A204.1 (cell line): ENCODE data around the gene LEMD1.

Source experiments
- FAIRE-seq: peaks from 2 replicates; lab custom pipeline; 2012; peaks lifted over from hg19 to GRCh38; lab: Jason Lieb, UNC

The LEMD1 gene

DNA sequence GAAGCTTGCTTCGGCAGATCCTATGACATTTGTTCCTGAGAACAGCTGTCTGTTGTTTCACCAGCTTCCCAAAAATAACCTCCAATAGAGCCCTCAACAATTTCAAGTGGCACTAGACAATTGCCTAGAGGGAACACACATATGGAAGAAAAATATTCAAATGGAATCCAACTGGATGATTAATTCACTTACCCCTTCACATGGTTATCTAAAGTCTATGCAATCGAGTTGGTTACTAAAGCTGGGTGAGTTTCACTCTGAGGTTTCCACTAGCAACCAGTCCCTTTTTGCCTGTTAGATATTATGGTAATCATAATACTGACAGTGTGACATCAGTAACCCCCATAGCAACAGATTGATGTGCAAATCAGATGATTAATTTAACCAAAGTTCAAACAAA lies at the start of gene LEMD1:
Gene LEMD1 (minus strand): TSS at position 259 of the 400 bp plus-strand sequence. CDS start 1,520 bp downstream, outside the sequence.
- no peak for FAIRE-seq

DNA sequence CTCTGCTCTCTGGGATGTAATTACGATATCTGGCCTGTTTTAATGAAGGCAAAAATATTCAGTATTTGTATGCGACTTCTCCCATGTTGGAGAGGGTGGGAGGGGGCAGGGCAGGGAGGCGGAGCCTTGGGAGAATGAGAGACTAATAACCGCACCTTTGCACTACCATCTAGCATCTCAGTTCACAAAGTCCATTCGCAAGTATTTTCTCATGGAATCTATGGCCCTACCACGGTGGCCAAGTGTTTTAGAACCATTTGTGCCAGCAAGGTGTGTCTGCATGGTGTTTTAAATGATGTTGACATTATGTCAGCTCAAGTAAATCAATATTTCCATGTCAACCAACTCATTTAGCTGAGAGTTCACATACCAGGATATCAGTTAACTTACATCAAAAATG lies 48.3 kb upstream of the LEMD1 start:
- FAIRE-seq = no peak

DNA sequence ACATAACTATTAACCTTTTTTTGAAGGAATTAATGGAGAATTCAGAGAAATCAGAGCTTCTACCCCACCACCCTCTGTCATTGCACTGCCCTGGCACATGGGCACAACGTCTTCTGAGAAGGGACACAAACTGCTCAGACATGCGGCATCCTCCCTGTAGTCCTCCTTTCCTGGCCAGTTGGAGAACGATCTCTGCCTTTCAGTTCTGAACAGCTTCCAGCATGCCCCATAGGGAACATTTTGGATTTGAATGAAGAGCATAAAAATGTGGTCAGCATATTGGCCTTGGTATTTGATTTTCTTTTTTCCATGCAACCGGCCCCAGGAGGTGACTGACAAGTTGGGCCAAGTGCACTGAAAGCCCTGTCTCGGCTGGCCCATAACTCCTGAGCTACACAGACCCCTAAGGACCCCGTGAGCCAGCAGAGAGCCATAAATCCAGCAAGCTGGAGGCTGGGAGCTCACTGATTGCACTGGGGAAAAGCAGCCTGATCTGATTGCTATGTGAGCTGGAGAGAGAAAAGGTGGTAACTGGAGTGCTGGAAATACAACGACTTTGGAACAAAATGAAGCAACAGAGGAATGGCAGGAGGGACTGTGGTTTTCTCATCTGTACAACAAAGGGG lies 44.9 kb upstream of the LEMD1 start:
- no peak for FAIRE-seq

GRCh38 chr1:205465392-205465791 lies 43.5 kb upstream of the LEMD1 start:
- FAIRE-seq = no peak

DNA sequence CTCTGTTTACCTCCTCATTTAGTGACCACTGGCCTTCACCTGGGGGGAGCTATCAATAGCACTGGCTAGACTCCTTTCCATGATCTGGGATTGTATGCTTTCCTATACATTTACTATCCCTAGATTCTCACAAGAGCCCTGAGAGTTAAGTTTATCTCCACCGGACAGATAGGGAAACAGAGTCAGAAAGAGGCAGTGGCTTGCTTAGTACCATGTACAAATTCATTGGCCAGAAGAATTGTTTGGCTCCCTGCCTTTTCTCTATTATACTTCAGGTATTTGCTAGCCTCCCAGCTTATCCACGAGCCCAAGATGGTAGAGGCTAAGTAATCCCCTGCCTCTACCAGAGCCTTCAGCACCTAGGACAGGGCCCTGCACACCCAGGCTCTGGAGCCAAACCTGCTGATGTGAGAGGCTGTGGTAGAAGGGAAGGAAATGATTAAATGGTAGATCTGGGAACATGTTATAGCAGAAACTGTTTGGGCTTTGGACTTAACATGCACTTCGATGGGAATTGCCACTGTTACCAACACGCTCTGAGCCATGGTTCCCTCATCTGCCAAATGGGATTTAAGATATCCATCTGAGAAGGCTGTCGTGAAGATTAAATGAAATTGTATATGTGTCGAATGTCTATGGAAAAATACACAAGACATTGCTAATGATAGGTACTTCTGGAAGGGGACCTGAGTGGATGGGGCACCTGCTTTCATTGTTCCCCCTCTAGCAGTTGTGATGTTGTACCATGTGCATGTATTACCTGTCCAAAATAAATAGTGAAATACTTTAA lies 37.1 kb upstream of the LEMD1 start:
- FAIRE-seq = no peak

DNA sequence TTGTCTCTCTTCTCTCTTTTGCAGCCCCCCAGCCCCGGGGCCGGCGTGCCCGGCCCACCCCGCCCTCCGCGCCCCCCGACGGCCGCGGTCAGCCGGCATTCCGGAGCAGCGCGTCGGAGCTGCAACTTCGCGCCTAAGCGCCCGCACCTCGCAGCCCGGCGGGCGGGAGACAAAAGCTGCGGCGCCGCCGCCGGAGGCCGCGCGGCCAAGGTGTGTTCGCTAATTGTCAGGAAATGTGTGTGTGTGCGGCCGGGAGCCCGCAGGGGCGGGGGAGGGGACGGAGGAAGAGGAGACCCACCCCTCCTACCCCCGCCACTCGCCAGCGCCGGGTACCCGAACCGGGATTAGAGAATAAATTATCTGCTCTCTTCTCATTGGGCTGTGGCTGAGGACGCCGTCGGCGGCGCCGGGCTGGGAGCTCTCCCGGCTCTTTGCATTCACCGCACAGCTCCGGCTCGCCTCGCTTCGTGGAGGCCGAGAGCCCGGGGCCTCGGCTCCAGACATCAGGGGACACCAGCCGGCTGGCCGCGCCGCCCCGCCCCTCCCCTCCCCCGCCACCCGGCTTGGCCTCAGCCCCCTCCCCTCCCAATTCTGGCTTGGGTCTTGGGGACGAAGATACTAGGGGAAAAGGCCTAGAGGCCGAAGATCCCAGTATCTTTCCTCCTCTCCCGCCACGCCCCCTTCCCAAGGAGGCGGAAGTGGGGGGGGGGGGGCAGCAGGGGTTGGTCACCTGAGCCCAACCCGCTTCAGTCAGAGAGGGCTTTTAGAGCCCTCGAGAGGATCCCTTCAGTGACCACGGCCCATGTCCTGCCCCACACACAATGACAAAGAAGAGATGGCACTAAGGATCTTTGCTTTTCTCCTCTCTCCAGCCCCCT lies 35.3 kb upstream of the LEMD1 start:
- no peak for FAIRE-seq

- no peak for FAIRE-seq
These were observed 34.6 kb upstream of the LEMD1 start for GRCh38 chr1:205456383-205456867.

DNA sequence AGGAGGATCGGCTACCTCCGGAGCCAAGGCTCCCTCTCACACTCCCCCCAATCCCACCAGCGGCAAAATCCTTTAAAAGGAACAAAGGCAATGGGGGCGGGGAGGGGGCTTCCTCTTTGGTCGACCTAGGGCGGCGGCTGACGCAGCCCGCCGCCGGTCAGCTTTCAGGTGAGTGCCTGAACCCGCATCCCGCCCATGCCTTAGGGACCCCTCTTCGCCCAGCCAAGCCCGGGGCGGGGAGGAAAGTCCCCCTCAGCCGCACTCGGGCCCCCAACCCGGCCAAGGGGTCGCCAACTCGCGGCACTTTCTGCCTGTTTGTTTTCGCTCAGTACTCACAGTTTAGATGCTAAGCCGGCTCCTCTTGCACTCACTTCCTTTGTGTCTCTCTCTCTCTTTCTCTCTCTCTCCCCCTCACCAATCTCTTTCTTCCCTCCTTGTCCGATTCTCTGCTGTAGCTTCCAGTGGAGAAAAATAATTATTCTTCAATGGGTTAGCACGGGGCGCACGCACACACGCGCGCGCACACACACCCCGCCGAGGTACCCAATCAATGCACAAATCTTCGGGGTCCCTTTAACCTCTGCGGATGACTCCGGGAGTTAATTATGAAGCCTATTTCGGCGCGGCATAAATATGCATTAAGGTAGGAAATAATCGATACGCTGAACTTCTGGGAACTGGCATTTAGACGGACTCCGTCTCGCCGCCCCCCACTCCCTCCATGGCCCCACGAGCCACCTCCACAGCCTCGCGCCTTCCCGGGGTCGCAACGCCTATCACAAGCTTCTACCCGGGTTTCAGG lies 33.9 kb upstream of the LEMD1 start, which contains the start of gene BLACAT1:
Gene BLACAT1 (minus strand): TSS at position 465 of the 802 bp plus-strand sequence.
- no peak for FAIRE-seq

DNA sequence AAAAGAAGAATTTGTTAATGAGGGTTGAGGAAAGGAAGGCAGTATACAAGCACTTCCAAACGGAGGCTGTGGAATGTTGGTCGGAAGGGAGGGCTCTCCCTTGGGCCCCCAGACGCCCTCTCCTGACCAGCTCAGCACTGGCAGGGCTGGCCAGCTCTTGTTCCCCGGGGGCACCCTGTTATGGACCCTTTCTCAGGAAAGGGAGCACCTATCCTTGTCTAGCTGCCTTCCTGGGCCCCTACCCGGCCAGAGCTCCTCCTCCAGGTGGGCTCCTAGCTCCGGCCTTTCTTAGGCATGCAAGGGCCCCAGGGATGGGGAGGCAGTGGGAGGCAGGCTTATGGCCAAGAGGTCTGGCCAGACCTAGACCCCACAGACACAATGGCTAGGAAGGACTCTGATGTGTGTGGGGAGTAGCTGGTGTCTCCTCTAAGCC lies 33.1 kb upstream of the LEMD1 start:
- FAIRE-seq = no peak

GRCh38 chr1:205453466-205453865 lies 31.6 kb upstream of the LEMD1 start:
- FAIRE-seq = no peak

DNA sequence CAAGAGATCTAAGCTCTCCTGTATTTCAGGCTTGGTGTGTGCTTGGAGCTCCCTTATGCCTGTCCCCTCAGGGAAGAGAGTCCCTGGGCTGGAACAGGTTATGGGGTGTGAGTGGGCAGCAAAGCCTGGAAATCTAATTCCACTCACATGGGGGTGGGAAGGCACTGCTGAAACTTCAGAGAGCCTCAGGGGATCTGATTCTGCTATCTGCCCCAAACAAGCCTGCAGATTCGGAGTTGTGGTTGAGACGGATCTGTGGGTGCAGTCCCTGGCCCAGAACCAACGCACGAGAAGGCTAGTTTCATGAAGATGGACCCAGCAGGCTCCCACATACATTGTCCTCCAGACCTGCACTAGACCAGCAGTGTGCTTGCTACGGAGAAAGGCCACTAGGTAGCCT lies 31.1 kb upstream of the LEMD1 start:
- FAIRE-seq = no peak

DNA sequence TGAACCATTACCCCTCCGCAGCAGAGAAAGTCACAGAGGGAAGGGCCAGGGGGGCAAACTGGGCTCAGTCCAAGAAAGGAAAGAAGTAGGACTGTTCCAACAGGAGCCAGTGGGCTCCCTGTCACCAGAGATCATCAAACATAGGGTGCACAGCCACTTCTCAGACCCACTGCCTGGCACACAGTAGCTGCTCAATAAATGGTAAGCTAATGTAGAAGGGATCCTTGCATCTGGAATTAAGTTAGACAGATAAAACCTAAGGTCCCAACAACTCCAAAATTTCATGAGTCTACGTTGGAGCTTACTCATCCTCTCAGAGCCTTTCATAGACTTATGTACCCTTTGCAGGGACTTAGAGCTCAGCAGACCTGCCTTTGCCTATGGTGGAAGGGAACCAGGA lies 30.5 kb upstream of the LEMD1 start:
- no peak for FAIRE-seq

DNA sequence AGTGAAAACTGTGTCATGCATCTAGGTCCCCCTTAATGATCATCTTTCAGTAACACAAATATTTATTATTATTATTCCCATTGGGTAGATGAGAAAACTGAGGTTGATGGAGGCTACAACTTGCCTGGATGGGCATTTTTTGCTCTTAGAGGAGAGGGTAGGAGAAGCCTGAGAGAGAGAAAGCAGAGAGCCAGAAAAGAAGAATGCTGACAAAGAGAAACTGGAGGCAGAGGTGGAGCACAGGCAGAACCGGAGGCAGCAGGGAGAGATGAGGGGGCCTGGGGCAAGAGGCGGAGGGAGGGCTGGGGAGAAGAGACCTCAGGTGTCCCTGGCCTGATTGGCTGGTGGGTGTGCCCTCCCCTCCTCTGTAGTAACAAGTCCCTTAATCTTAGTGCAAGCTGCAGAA lies 29.9 kb upstream of the LEMD1 start:
- no peak for FAIRE-seq

DNA sequence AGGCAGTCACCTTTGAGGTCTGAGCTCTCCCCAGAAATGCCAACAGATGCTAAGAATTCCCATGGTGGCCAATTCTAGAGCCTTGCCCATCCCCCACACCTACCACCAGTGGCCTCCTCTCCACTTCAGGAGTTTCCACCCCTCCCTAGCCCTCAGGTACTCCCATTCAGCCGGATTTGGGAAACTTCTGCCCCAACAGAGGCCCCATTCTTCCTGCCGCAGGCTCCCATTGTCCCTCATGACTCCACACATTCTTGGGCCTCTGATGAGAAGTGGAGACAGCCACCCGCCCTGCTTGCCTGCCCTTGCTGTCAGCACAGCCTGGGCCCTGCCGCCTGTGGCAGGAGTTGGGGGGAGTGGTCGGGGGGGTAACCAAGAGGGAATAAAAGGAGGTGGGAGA lies 29.3 kb upstream of the LEMD1 start:
- no peak for FAIRE-seq

GRCh38 chr1:205450448-205450847 lies 28.6 kb upstream of the LEMD1 start:
- FAIRE-seq = no peak

- no peak for FAIRE-seq
These were observed 28.0 kb upstream of the LEMD1 start for GRCh38 chr1:205449750-205450443.

DNA sequence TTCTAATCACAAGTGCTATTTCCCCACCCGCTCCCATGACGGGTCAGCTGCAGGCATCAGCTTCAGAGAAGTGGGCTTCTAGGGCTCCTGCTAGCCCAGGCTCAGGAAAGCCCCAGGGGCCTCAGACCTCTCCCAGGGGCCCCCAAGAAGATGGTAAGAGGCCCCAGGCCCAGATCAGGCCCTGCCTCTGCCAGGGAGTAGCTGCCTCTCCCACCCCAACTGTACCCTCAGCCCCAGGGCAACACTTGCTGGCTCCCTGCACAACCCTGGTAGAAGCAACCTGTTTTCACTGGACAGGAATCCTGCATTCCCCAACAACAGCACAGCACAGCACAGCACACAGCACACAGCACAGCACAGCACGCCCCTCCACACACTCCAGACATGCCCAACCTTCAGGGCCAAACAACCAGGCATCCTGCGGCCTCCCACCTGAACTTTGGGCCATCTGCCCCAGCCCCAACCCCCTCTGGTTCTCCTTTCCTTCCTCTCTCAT lies 27.4 kb upstream of the LEMD1 start:
- FAIRE-seq = no peak

- no peak for FAIRE-seq
These were observed 26.8 kb upstream of the LEMD1 start for GRCh38 chr1:205448540-205449253.

DNA sequence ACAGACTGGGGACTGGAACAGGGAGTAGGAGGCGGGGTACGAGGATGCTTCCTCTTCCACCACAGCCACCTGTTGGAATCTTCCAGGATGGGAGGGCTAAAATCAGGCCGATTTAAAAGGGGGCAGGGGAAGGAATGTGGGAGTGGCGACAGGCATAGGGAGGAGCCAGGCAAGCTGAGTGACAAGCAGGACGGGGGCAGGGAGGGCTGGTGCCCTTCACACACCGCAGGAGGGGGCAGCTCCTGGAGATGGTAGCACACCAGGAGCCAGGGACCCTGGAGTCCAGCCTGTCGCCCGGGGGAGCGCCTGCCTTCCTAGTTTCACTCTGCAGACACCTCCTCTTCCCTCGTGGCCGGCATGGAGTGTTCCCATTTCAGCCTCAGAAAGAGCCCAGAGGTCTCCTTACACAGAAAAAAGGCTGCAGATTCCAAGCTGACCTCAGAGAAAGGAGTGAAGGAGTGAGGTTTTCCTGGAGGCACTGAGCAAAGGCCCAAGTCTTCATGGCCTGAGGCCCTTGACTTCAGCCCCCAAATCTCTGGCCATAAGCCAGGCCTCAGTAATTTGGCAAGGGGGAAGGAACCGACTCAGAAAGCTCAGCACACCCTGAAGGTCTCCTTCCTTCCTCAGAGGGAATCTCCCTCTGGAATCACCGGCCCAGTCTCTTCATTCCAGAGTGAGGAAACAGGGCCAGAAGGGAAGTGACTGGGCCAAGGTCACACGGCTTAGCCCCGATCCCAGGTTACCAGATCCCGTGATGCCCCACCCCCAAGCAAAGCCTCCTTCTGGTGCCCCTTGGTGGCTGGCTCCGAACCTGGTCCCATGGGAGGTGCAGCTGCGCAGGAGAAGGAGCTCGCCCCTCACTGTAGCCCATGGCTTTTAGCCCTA lies 25.8 kb upstream of the LEMD1 start:
- FAIRE-seq = no peak
